Loucy (cell line): ENCODE results near the gene GMIP.
A peak's percentile ranks its signal among the peaks of the same experiment; 100 is the strongest.
"Not testable (repeated sequence)": the region's sequence is repeated elsewhere in the genome, so short reads cannot be mapped to it uniquely, and the experiment has no call there.

Experiments used
- H2AFZ ChIP-seq: fragments of 200-600 bp; sonication (generic); 2 replicates; pipeline ENCODE4 v1.6.0; 2016; ENCODE audit warnings: antibody characterized with exemption, mild to moderate bottlenecking, low read length, moderate library complexity
- H3F3A ChIP-seq: fragments of 200-600 bp; 2 replicates; pipeline ENCODE4 v1.6.0; 2016; ENCODE audit warnings: antibody characterized with exemption, low read depth, mild to moderate bottlenecking
- H3K27me3 ChIP-seq: fragments of 200-600 bp; sonication (generic); 2 replicates; pipeline ENCODE4 v1.6.1; 2014; ENCODE audit warnings: low read length, mild to moderate bottlenecking; ENCODE audit not compliant: insufficient read depth, poor library complexity, severe bottlenecking
- H3K36me3 ChIP-seq: fragments of 200-600 bp; sonication (generic); 2 replicates; pipeline ENCODE4 v1.6.1; 2016; ENCODE audit warnings: low read length; ENCODE audit not compliant: insufficient read depth
- H3K4me1 ChIP-seq: fragments of 200-600 bp; sonication (generic); 2 replicates; pipeline ENCODE4 v1.5.1; 2014; ENCODE audit warnings: low read length, mild to moderate bottlenecking; ENCODE audit not compliant: insufficient read depth, poor library complexity, severe bottlenecking
- H3K4me2 ChIP-seq: fragments of 200-600 bp; sonication (generic); 2 replicates; pipeline ENCODE4 v1.6.0; 2014; ENCODE audit warnings: antibody characterized with exemption, low read length, low read depth, mild to moderate bottlenecking; ENCODE audit not compliant: poor library complexity, severe bottlenecking
- H3K4me3 ChIP-seq: fragments of 200-600 bp; sonication (generic); 2 replicates; pipeline ENCODE4 v1.5.1; 2014; ENCODE audit warnings: low read length, mild to moderate bottlenecking, mixed read lengths; ENCODE audit not compliant: poor library complexity, severe bottlenecking
- H3K79me2 ChIP-seq: fragments of 200-600 bp; sonication (generic); 2 replicates; pipeline ENCODE4 v1.6.1; 2014; ENCODE audit warnings: low read length; ENCODE audit not compliant: insufficient read depth
- H3K9ac ChIP-seq: fragments of 200-600 bp; sonication (generic); 2 replicates; pipeline ENCODE4 v1.6.0; 2014; ENCODE audit warnings: mild to moderate bottlenecking, low read depth, low read length, moderate library complexity; ENCODE audit not compliant: poor library complexity, severe bottlenecking
- H3K9me2 ChIP-seq: fragments of 200-600 bp; sonication (generic); replicated peaks from 2 replicates; pipeline ENCODE4 v1.6.1; 2016; ENCODE audit warnings: low read depth, low read length, mixed read lengths
- H3K9me3 ChIP-seq: fragments of 200-600 bp; sonication (generic); 2 replicates; pipeline ENCODE4 v1.6.1; 2014; ENCODE audit warnings: mild to moderate bottlenecking, antibody characterized with exemption, low read length, low read depth; ENCODE audit not compliant: insufficient read depth
- H4K20me1 ChIP-seq: fragments of 200-600 bp; sonication (generic); 2 replicates; pipeline ENCODE4 v1.6.0; 2014; ENCODE audit warnings: antibody characterized with exemption, low read length, mild to moderate bottlenecking; ENCODE audit not compliant: insufficient read depth, poor library complexity, severe bottlenecking
- CTCF ChIP-seq: fragments of 200-600 bp; sonication (generic); conservative IDR thresholded peaks from 2 replicates; pipeline ENCODE4 v1.5.1; 2014; ENCODE audit warnings: mild to moderate bottlenecking, antibody characterized with exemption, low read length
- EZH2phosphoT487 ChIP-seq: fragments of 200-600 bp; IDR thresholded peaks from 2 replicates; pipeline ENCODE4 v1.6.1; 2018; ENCODE audit warnings: antibody characterized with exemption, mild to moderate bottlenecking, moderate library complexity, borderline replicate concordance

The GMIP gene

GRCh38 chr19:19643158-19644053 lies at the start of gene GMIP:
TSS of gene GMIP (minus strand) at chr19:19643657. CDS start at chr19:19643529, 128 bp downstream.
- no peaks in the 10 kb centered on the region for H3K9me2 ChIP-seq
- H4K20me1 ChIP-seq: no peaks in the 10 kb centered on the region
- no peaks in the 10 kb centered on the region for H3F3A ChIP-seq
- H3K79me2 ChIP-seq: peaks cover 11% of the 10 kb centered on the region; the same call in 1 of the 2 replicates
- peak within 1 kb of the TSS; percentile 88 for H3K9ac ChIP-seq
- TF ChIP-seq EZH2phosphoT487 (no peak), CTCF (peak; percentile 91)
- H3K27me3 ChIP-seq: no peaks in the 10 kb centered on the region
- H3K36me3 ChIP-seq: peaks cover 26% of the 10 kb centered on the region; the same call in 1 of the 2 replicates
- H3K4me1 ChIP-seq: peaks cover 11% of the 10 kb centered on the region
- H3K9me3 ChIP-seq: no peaks in the 10 kb centered on the region
- H3K4me2 ChIP-seq: peak within 1 kb of the TSS; percentile 98
- H3K4me3 ChIP-seq: peak within 1 kb of the TSS; percentile 87
- H2AFZ ChIP-seq: peak within 1 kb of the TSS; percentile 79

GRCh38 chr19:19691683-19692082 lies 48.2 kb upstream of the GMIP start:
- Histone ChIP-seq H2AFZ (no peak overlapping the region), H3F3A (no peaks in the 10 kb centered on the region), H3K4me3 (no peak overlapping the region), H3K27me3 (no peaks in the 10 kb centered on the region), H4K20me1 (no peaks in the 10 kb centered on the region), H3K36me3 (no peaks in the 10 kb centered on the region), H3K9me2 (no peaks in the 10 kb centered on the region), H3K4me2 (no peak overlapping the region), H3K79me2 (no peaks in the 10 kb centered on the region), H3K9me3 (no peaks in the 10 kb centered on the region), H3K4me1 (no peaks in the 10 kb centered on the region), H3K9ac (no peak overlapping the region)
- TF ChIP-seq EZH2phosphoT487: no peak
- TF ChIP-seq CTCF: no peak

- H3K9ac ChIP-seq, H3K27me3 ChIP-seq, H4K20me1 ChIP-seq, H3K36me3 ChIP-seq, H3K4me1 ChIP-seq, H3K79me2 ChIP-seq, H3K9me2 ChIP-seq, H3K4me2 ChIP-seq, H2AFZ ChIP-seq, H3K4me3 ChIP-seq, H3K9me3 ChIP-seq, H3F3A ChIP-seq: not testable (repeated sequence)
Measured at GRCh38 chr19:19689023-19689422, 45.6 kb upstream of the GMIP start.
